Activated CD8-positive, alpha-beta memory T cell treated with anti-CD3 and anti-CD28 coated beads, Interleukin-2, amount 50 U/mL, for 24 hours (primary cell): ENCODE data around the gene TBC1D3I.
"Not testable (repeated sequence)": the region's sequence is repeated elsewhere in the genome, so short reads cannot be mapped to it uniquely, and the experiment has no call there.

ENCODE experiments used
- DNase-seq: peaks from one replicate; pipeline ENCODE4 v3.0.0-alpha.2; 2020; ENCODE audit errors: extremely low read depth

TBC1D3I gene

GRCh38 chr17:36206486-36206821, 57.9 kb downstream of the TBC1D3I start:
- not testable (repeated sequence) for DNase-seq

GRCh38 chr17:36205637-36206485, 58.5 kb downstream of the TBC1D3I start:
- DNase-seq, result no peak

GRCh38 chr17:36204724-36205500, 59.5 kb downstream of the TBC1D3I start:
- DNase-seq, result no peak
